ENCODE results near the gene CFAP410.

CFAP410 gene

DNA sequence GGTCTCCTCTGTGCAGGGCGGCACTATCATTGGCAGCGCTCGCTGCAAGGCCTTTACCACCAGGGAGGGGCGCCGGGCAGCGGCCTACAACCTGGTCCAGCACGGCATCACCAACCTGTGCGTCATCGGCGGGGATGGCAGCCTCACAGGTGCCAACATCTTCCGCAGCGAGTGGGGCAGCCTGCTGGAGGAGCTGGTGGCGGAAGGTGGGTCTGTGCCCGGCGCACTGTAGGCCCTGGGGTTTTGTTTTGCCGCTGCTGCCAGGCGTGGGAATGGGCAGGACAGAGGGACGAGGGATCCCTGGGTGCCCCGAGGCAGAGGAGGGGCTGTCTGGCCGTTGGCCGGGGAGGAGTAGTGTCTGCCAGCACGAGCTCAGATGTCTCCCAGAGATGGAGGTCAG lies 27.1 kb downstream of the CFAP410 start:
- no peak overlapping the region for H3K4me3 ChIP-seq (ENCODE audit: control insufficient read depth, low read depth, low read length)
- TF ChIP-seq, protein P1, sequence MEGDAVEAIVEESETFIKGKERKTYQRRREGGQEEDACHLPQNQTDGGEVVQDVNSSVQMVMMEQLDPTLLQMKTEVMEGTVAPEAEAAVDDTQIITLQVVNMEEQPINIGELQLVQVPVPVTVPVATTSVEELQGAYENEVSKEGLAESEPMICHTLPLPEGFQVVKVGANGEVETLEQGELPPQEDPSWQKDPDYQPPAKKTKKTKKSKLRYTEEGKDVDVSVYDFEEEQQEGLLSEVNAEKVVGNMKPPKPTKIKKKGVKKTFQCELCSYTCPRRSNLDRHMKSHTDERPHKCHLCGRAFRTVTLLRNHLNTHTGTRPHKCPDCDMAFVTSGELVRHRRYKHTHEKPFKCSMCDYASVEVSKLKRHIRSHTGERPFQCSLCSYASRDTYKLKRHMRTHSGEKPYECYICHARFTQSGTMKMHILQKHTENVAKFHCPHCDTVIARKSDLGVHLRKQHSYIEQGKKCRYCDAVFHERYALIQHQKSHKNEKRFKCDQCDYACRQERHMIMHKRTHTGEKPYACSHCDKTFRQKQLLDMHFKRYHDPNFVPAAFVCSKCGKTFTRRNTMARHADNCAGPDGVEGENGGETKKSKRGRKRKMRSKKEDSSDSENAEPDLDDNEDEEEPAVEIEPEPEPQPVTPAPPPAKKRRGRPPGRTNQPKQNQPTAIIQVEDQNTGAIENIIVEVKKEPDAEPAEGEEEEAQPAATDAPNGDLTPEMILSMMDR (conservative IDR thresholded peaks at IDR 0.05; ENCODE audit: control insufficient read depth, insufficient read depth, low read depth, low read length): no peak
- DNase-seq (ENCODE audit: low read depth): no peak

DNA sequence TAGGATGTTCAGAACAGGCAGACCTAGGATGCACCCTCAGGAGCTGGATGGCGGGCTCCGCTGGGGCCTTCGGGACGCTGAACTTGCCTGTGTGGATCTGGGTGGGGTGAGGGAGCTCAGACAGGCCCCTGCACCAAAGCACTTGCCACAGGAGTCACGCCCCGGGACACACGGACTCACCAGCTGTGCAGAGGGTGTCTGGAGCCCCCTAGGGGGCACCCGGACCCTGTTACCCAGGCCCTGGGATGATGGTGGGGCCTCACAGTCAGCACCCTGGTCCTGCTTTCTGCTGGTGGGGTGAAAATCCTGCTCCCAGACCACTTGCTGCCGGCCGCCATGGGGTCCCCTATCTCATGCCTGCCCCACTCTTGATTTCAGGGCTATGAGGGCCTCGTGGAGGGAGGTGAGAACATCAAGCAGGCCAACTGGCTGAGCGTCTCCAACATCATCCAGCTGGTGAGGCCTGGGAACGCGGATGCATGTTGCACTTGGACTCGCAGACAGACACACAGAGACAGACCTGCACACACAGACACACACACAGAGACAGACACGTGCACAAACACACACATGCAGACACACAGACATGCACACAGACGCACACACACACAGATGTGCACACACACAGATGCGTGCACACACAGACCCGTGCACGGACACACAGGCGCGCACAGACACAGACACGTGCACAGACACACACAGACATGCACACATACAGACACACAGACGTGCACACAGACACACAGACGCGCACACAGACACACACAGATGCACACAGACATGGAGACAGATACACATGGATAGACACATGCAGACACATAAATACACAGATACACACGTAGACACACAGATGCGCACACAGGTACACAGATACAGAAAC lies 28.3 kb downstream of the CFAP410 start:
- TF ChIP-seq, protein P1 (conservative IDR thresholded peaks at IDR 0.05; ENCODE audit: control insufficient read depth, insufficient read depth, low read depth, low read length): no peak
- no peak for DNase-seq (ENCODE audit: low read depth)
- H3K4me3 ChIP-seq (ENCODE audit: control insufficient read depth, low read depth, low read length): no peak overlapping the region

DNA sequence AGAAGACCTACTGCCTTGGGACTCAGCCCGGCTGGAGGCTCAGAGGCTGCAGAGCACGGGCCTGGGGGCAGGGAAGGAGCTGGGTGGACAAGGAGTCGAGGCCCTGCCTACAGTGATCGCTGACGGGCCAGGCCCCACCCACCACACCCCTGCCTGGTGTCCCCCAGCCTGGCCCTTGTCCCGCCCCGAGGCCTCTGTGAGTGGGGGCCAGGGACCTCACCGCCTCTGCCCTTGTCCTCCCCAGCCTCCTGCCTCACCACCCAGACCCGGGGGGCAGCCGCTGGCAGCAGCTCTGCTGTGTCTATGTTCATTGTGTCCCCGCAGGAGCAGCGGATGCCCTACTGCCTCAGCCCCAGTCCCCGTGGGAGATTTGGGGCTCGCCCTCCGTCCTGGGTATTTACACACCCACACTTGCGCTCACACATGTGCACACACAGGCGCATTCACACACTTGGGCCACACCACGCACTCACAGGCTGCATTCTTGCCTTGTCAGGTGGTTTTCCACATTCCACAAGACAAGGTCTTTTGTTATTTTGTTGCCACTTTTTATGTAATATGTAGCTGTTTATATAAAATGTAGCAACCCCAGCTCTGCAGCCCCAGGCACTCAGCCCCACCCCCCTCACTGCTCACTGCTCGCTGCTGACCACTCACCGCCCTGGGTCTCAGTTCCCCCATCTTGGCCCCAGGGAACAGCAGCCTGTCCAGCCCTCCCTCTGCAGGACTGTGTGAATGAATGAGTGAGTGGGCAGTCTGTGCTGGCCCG lies 32.1 kb downstream of the CFAP410 start:
- no peak overlapping the region for H3K4me3 ChIP-seq (ENCODE audit: control insufficient read depth, low read depth, low read length)
- DNase-seq (ENCODE audit: low read depth): no peak
- TF ChIP-seq, protein P1 (conservative IDR thresholded peaks at IDR 0.05; ENCODE audit: control insufficient read depth, insufficient read depth, low read depth, low read length): no peak

DNA sequence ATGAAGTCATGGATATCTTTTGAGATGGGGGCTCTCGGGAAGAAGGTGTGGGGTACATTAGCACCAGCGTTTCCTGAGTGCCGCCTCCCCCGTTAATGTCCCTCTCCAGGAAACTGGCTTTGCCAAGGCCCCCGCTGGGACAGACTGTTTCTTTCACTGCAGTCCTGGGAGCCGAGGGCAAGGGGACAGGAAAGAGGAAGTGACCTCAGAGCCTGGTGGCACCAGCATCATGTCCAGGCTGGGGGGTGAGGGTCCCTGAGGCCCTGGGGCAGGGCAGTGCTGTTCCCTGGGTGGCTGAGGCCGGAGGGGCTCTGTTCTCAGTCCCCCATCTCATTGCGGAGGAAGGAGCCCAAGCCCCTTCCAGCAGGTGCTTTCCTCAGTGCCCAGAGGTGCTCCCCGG lies 33.5 kb downstream of the CFAP410 start:
- no peak for DNase-seq (ENCODE audit: low read depth)
- TF ChIP-seq, protein P1 (conservative IDR thresholded peaks at IDR 0.05; ENCODE audit: control insufficient read depth, insufficient read depth, low read depth, low read length): no peak
- no peak overlapping the region for H3K4me3 ChIP-seq (ENCODE audit: control insufficient read depth, low read depth, low read length)

DNA sequence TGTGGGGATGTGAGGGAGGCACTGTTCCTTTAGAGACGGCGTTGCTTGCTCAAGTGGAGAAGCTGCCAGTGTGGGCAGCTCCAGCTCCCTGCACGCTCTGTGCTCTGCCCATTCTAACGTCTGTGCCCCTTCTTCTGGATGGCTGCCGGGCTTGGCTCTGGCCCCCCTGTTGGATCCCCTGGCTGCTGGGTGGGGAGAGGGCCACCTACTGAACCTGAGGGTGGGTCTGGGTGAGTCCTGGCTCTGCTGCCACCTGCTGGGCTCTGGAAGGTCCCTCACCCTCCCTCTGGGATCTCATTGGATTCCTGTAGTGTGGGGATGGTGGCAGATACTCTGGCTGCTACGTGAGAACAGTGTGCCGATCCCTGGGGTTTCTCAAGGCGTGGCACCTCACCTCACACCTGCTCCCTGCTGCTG lies 34.3 kb downstream of the CFAP410 start:
- H3K4me3 ChIP-seq (ENCODE audit: control insufficient read depth, low read depth, low read length): no peak overlapping the region
- TF ChIP-seq, protein P1 (conservative IDR thresholded peaks at IDR 0.05; ENCODE audit: control insufficient read depth, insufficient read depth, low read depth, low read length): peak; percentile 57
- DNase-seq (ENCODE audit: low read depth): peak; percentile 38

DNA sequence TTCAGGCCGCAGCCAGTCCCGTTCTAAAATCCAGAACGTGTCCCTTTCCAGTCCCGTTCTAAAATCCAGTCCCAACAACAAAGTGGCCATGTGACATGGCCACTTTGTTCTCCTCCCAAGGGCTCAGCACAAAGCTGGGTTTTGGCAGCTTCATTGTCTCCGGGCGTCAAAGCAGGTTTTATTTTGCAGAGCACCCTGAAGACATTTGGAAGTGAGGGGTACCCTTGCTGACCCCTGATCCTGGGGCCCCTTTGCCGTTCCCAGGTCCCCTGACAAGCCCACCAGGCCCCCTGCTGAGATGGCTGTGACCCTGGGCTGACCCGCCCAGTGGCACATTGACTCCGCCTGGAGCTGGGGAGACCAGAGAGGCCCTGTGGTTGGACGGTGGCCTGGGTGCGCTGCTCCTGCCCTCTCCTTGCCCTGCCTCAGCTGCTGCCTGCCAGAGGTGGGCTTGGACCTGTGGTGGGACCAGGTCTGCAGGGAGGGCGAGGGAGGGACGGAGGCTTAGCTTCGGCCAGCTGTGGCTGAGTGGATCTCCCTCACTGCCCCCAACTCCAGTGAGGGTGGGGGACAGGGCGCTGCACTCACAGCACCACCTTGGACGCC lies 35.1 kb downstream of the CFAP410 start:
- H3K4me3 ChIP-seq (ENCODE audit: control insufficient read depth, low read depth, low read length): no peak overlapping the region
- DNase-seq (ENCODE audit: low read depth): no peak
- TF ChIP-seq, protein P1 (conservative IDR thresholded peaks at IDR 0.05; ENCODE audit: control insufficient read depth, insufficient read depth, low read depth, low read length): no peak
